Natural killer cell (primary cell): ENCODE measurements around the gene LAMC1. TPM values are rescaled to one million over a fixed set of nuclear protein-coding genes. Genes with fewer than 3 reads are reported as not detected.

Source experiments
- ATAC-seq, 3 donors: fragments of 150-1000 bp in 2 of 3; fragments of 200-7000 bp in 1 of 3; cut with Tn5 transposase; 1 replicate in 1 of 3; 2 replicates in 2 of 3; pipeline ENCODE4 v1.10.0; 2021; ENCODE audit warnings: mild to moderate bottlenecking in 2 of 3, moderate library complexity in 2 of 3
- DNase-seq, 2 donors: peaks; one replicate each; pipeline versions ENCODE4 v3.0.0 to v3.0.0-alpha.2; 2013 to 2021; ENCODE audit warnings: mixed read lengths in 1 of 2
- H3K27ac ChIP-seq: one replicate; pipeline ENCODE4 v1.5.1; 2013; ENCODE audit warnings: mild to moderate bottlenecking, low read length
- H3K27me3 ChIP-seq: one replicate; pipeline ENCODE4 v1.6.1; 2013; ENCODE audit warnings: low read length; ENCODE audit not compliant: control insufficient read depth, insufficient read depth
- H3K36me3 ChIP-seq: one replicate; pipeline ENCODE4 v1.6.1; 2013; ENCODE audit warnings: low read length; ENCODE audit not compliant: control insufficient read depth, insufficient read depth
- H3K4me1 ChIP-seq: one replicate; pipeline ENCODE4 v1.6.1; 2013; ENCODE audit warnings: low read length; ENCODE audit not compliant: control insufficient read depth, insufficient read depth
- H3K4me3 ChIP-seq: one replicate; pipeline ENCODE4 v1.5.1; 2013; ENCODE audit warnings: low read length
- H3K9me3 ChIP-seq: one replicate; pipeline ENCODE4 v1.6.1; 2013; ENCODE audit warnings: low read length; ENCODE audit not compliant: control insufficient read depth, insufficient read depth
- H3K27ac Mint-ChIP-seq, 2 donors: one replicate each; pipeline ENCODE4 v1.8.0; 2022; ENCODE audit warnings: mild to moderate bottlenecking in 2 of 2, mixed read lengths in 2 of 2, moderate library complexity in 1 of 2
- H3K27me3 Mint-ChIP-seq, 2 donors: one replicate each; pipeline ENCODE4 v1.8.0; 2022; ENCODE audit warnings: low read depth in 2 of 2, mixed read lengths in 2 of 2
- H3K36me3 Mint-ChIP-seq: one replicate; pipeline ENCODE4 v1.8.0; 2022; ENCODE audit warnings: mixed read lengths
- H3K4me1 Mint-ChIP-seq, 2 donors: one replicate each; pipeline ENCODE4 v1.8.0; 2022; ENCODE audit warnings: mixed read lengths in 2 of 2
- H3K4me3 Mint-ChIP-seq: one replicate; pipeline ENCODE4 v1.8.0; 2022; ENCODE audit warnings: mild to moderate bottlenecking, moderate library complexity, mixed read lengths
- H3K9me3 Mint-ChIP-seq, 2 donors: one replicate each; pipeline ENCODE4 v1.8.0; 2022; ENCODE audit warnings: mixed read lengths in 2 of 2
- WGBS: methylation state at CpG from one replicate; pipeline ENCODE4 v1.1.7; 2013; ENCODE audit warnings: missing lambda C conversion rate; ENCODE audit not compliant: insufficient coverage; 5-methylcytosine and 5-hydroxymethylcytosine counted together
- intact Hi-C: fragments of 100-400 bp; cut with micrococcal nuclease; formaldehyde crosslinking; loops from one replicate; pipeline ENCODE4 v1.14.2; 2022
- total RNA-seq, 4 donors: library from RNA; stranded (reverse); fragments of 120-200 nt in 1 of 4; gene quantifications; one replicate each; pipeline versions ENCODE4 v1.2.3 to v1.2.4, GENCODE V29; 2013 to 2022
- TF ChIP-seq, protein P1 (sequence below): fragments of 200-600 bp; IDR thresholded peaks from one replicate; pipeline ENCODE4 v1.8.0; 2022; ENCODE audit warnings: antibody characterized with exemption

The LAMC1 gene
- total RNA-seq, 3 donors from 2014 or later (not counting 1 experiment from before 2014, with no cell fraction given), result 0.33 to 0.66 (median 0.58) TPM

DNA sequence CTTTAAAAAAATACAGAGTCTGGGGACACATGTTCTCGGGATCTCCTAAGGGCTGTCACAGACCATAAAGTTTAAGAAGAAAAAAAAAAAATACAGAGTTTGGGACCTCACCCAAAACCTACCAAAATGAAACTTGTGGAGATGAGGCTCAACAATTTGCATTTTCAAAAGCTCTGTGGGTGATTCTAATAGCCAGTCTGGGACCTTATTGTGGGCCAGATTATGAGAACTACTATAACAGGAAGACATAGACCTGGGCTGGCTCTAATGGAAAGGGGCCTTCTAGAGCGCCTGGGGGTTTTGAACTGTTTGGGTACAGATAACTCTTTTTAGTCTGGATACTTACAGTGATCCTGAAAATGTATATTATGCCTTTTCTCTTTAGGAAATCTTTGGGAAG lies 69.1 kb downstream of the LAMC1 start:
- H3K27ac Mint-ChIP-seq, result no peak overlapping the region
- H3K4me3 Mint-ChIP-seq, result no peak overlapping the region
- H3K36me3 Mint-ChIP-seq, result no peaks in the 10 kb centered on the region
- Histone ChIP-seq H3K27me3 (no peaks in the 10 kb centered on the region), H3K27ac (no peak overlapping the region), H3K9me3 (no peaks in the 10 kb centered on the region), H3K4me1 (no peaks in the 10 kb centered on the region), H3K4me3 (no peak overlapping the region), H3K36me3 (no peaks in the 10 kb centered on the region)
- DNase-seq, result no peak
- TF ChIP-seq, protein P1, sequence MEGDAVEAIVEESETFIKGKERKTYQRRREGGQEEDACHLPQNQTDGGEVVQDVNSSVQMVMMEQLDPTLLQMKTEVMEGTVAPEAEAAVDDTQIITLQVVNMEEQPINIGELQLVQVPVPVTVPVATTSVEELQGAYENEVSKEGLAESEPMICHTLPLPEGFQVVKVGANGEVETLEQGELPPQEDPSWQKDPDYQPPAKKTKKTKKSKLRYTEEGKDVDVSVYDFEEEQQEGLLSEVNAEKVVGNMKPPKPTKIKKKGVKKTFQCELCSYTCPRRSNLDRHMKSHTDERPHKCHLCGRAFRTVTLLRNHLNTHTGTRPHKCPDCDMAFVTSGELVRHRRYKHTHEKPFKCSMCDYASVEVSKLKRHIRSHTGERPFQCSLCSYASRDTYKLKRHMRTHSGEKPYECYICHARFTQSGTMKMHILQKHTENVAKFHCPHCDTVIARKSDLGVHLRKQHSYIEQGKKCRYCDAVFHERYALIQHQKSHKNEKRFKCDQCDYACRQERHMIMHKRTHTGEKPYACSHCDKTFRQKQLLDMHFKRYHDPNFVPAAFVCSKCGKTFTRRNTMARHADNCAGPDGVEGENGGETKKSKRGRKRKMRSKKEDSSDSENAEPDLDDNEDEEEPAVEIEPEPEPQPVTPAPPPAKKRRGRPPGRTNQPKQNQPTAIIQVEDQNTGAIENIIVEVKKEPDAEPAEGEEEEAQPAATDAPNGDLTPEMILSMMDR, result no peak
- H3K27me3 Mint-ChIP-seq, result peaks cover 0 to 18% of the 10 kb centered on the region in 2 donors
- 96% methylated on average over 2 of the region's 2 CpGs for WGBS
- ATAC-seq, result no peak
- H3K4me1 Mint-ChIP-seq, result no peaks in the 10 kb centered on the region
- peaks cover 0 to 2% of the 10 kb centered on the region in 2 donors for H3K9me3 Mint-ChIP-seq
- intact Hi-C loops, result no loop called here

DNA sequence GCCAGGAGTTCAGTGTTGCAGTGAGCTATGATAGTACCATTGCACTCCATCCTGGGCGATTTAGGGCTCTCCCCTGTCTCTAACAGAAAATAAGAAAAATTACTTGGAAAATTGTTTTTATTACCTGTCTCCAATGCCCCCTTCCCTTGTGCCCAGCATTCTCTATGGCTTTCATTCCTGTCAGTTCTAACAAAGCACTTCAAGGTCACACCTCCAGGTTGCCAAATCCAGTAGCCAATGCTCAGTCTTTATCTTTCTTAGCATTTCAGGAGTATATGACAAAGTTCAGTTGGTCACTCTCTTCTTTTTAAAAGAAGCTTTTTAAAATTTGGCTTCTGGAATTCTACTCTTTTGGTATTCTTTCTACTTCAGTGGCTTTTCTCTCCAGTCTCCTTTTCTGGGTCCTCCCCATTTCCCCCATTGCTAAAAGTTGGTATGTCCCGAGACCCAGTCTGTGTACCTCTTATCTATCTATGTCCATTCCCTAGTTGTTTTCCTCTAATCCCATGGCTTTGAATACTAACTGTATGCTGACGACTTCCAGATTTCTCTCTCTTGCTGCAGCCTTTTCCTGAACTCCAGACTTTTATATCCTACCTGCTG lies 69.9 kb downstream of the LAMC1 start:
- Mint-ChIP-seq H3K27me3 (peaks cover 0 to 18% of the 10 kb centered on the region in 2 donors), H3K9me3 (peaks cover 0 to 2% of the 10 kb centered on the region in 2 donors), H3K36me3 (no peaks in the 10 kb centered on the region), H3K27ac (no peak overlapping the region), H3K4me3 (no peak overlapping the region), H3K4me1 (no peaks in the 10 kb centered on the region)
- no peaks in the 10 kb centered on the region for H3K9me3 ChIP-seq
- H3K4me1 ChIP-seq, result no peaks in the 10 kb centered on the region
- TF ChIP-seq, protein P1, result no peak
- 63% methylated on average over 3 of the region's 3 CpGs for WGBS
- no peak overlapping the region for H3K4me3 ChIP-seq
- no peak for ATAC-seq
- no peaks in the 10 kb centered on the region for H3K36me3 ChIP-seq
- intact Hi-C loops, result no loop called here
- no peaks in the 10 kb centered on the region for H3K27me3 ChIP-seq
- no peak overlapping the region for H3K27ac ChIP-seq
- no peak for DNase-seq

GRCh38 chr1:183093786-183094298 lies 70.6 kb downstream of the LAMC1 start:
- Mint-ChIP-seq H3K27me3 (peaks cover 0 to 16% of the 10 kb centered on the region in 2 donors), H3K4me1 (no peaks in the 10 kb centered on the region), H3K4me3 (no peak overlapping the region), H3K9me3 (peaks cover 0 to 2% of the 10 kb centered on the region in 2 donors), H3K27ac (no peak overlapping the region), H3K36me3 (no peaks in the 10 kb centered on the region)
- no peaks in the 10 kb centered on the region for H3K27me3 ChIP-seq
- no peak overlapping the region for H3K4me3 ChIP-seq
- no peaks in the 10 kb centered on the region for H3K36me3 ChIP-seq
- 91% methylated on average over 1 of the region's 1 CpG for WGBS
- no peaks in the 10 kb centered on the region for H3K9me3 ChIP-seq
- TF ChIP-seq, protein P1, result no peak
- ATAC-seq (no peak), DNase-seq (no peak)
- intact Hi-C loops, result no loop called here
- no peaks in the 10 kb centered on the region for H3K4me1 ChIP-seq
- H3K27ac ChIP-seq, result no peak overlapping the region

GRCh38 chr1:183094351-183094750 lies 71.1 kb downstream of the LAMC1 start:
- Mint-ChIP-seq H3K27me3 (peaks cover 0 to 16% of the 10 kb centered on the region in 2 donors), H3K36me3 (no peaks in the 10 kb centered on the region), H3K4me3 (no peak overlapping the region), H3K27ac (no peak overlapping the region), H3K9me3 (peaks cover 0 to 2% of the 10 kb centered on the region in 2 donors), H3K4me1 (no peaks in the 10 kb centered on the region)
- H3K4me3 ChIP-seq, result no peak overlapping the region
- no peak for ATAC-seq
- TF ChIP-seq, protein P1, result no peak
- no peaks in the 10 kb centered on the region for H3K4me1 ChIP-seq
- H3K27ac ChIP-seq, result no peak overlapping the region
- WGBS, result 54% methylated on average over 2 of the region's 2 CpGs
- no peaks in the 10 kb centered on the region for H3K9me3 ChIP-seq
- H3K36me3 ChIP-seq, result no peaks in the 10 kb centered on the region
- DNase-seq, result no peak
- no peaks in the 10 kb centered on the region for H3K27me3 ChIP-seq
- intact Hi-C loops, result no loop called here
